K562 (cell line): ENCODE data around the gene FGF22. TPM values are rescaled to one million over a fixed set of nuclear protein-coding genes. Genes with fewer than 3 reads are reported as not detected.
A peak's percentile ranks its signal among the peaks of the same experiment; 100 is the strongest.

Experiments
- ARNT ChIP-seq, 2 experiments: fragments of 450-650 bp; IDR thresholded peaks; 2 replicates each; pipeline ENCODE4 v1.6.1; 2016; ENCODE audit warnings: mild to moderate bottlenecking in 1 of 2
- CBX1 ChIP-seq: sonication (generic); IDR thresholded peaks from 2 replicates; pipeline ENCODE4 v1.6.1; 2016; ENCODE audit warnings: antibody characterized with exemption, low read depth, mild to moderate bottlenecking
- CXXC5 ChIP-seq: fragments of 250-450 bp; sonication (Bioruptor Pico); IDR thresholded peaks from 2 replicates; pipeline ENCODE4 v1.8.0; 2022; ENCODE audit warnings: inconsistent platforms, mild to moderate bottlenecking, moderate library complexity
- FOXJ3 ChIP-seq: sonication (generic); formaldehyde crosslinking; IDR thresholded peaks from 2 replicates; pipeline ENCODE4 v1.4.0; 2020; ENCODE audit warnings: mild to moderate bottlenecking, missing genetic modification reagents
- HLTF ChIP-seq: fragments of 450-650 bp; IDR thresholded peaks from 2 replicates; pipeline ENCODE4 v1.6.1; 2016
- KAT7 ChIP-seq: sonication (generic); formaldehyde crosslinking; IDR thresholded peaks from 2 replicates; pipeline ENCODE4 v1.8.0; 2022; ENCODE audit warnings: missing genetic modification reagents, mild to moderate bottlenecking, borderline replicate concordance
- KAT8 ChIP-seq: fragments of 450-650 bp; IDR thresholded peaks from 2 replicates; pipeline ENCODE4 v1.6.1; 2016; ENCODE audit warnings: low read depth, mild to moderate bottlenecking
- KDM2B ChIP-seq: fragments of 250-450 bp; sonication (Bioruptor Pico); IDR thresholded peaks from 2 replicates; pipeline ENCODE4 v1.8.0; 2021; ENCODE audit warnings: mild to moderate bottlenecking, moderate library complexity
- MBD2 ChIP-seq: sonication (generic); IDR thresholded peaks from 2 replicates; pipeline ENCODE4 v1.6.1; 2016; ENCODE audit warnings: low read depth, borderline replicate concordance
- POLR3A ChIP-seq: IDR thresholded peaks from 2 replicates; pipeline ENCODE4 v1.6.1; 2011; ENCODE audit warnings: borderline replicate concordance, mild to moderate bottlenecking, moderate library complexity; ENCODE audit not compliant: insufficient read length, insufficient read depth; ENCODE audit errors: extremely low read depth
- PTBP1 ChIP-seq: fragments of 200-400 bp; formaldehyde crosslinking; IDR thresholded peaks from 2 replicates; pipeline ENCODE4 v1.6.1; 2017; ENCODE audit warnings: low read depth, low read length
- PURB ChIP-seq: sonication (generic); formaldehyde crosslinking; IDR thresholded peaks from 2 replicates; pipeline ENCODE4 v1.9.0; 2021; ENCODE audit warnings: low read depth, mild to moderate bottlenecking, missing genetic modification reagents
- RBFOX2 ChIP-seq: fragments of 200-400 bp; formaldehyde crosslinking; IDR thresholded peaks from 2 replicates; pipeline ENCODE4 v1.6.1; 2017; ENCODE audit warnings: low read depth, mild to moderate bottlenecking, low read length, moderate library complexity
- RFX5 ChIP-seq: IDR thresholded peaks from 2 replicates; pipeline ENCODE4 v1.6.1; 2011; ENCODE audit warnings: low read depth, mild to moderate bottlenecking, improper control_type of control experiment, low read length
- RUNX1 ChIP-seq: sonication (generic); IDR thresholded peaks from 2 replicates; pipeline ENCODE4 v1.6.1; 2016; ENCODE audit warnings: antibody characterized with exemption, low read depth
- SMAD4 ChIP-seq: fragments of 250-450 bp; sonication (Bioruptor Pico); conservative IDR thresholded peaks from 2 replicates; pipeline ENCODE4 v1.8.0; 2021; ENCODE audit warnings: inconsistent platforms, mild to moderate bottlenecking, moderate library complexity
- SMARCB1 ChIP-seq: IDR thresholded peaks from 2 replicates; pipeline ENCODE4 v1.6.1; 2011; ENCODE audit warnings: improper control_type of control experiment, low read depth; ENCODE audit not compliant: insufficient read length
- SNRNP70 ChIP-seq: fragments of 200-400 bp; formaldehyde crosslinking; optimal IDR thresholded peaks from 2 replicates; pipeline ENCODE3; 2017; ENCODE audit warnings: low read depth, low read length
- TFAP4 ChIP-seq: sonication (generic); formaldehyde crosslinking; IDR thresholded peaks from 2 replicates; pipeline ENCODE4 v1.8.0; 2022; ENCODE audit warnings: missing genetic modification reagents, mild to moderate bottlenecking, moderate library complexity, borderline replicate concordance
- YBX1 ChIP-seq: fragments of 450-650 bp; IDR thresholded peaks from 2 replicates; pipeline ENCODE4 v1.7.1; 2016; ENCODE audit warnings: mild to moderate bottlenecking
- ZBTB17 ChIP-seq: fragments of 450-650 bp; formaldehyde crosslinking; IDR thresholded peaks from 2 replicates; pipeline ENCODE4 v1.4.0; 2020; ENCODE audit warnings: mild to moderate bottlenecking
- ZBTB49 ChIP-seq: sonication (generic); formaldehyde crosslinking; IDR thresholded peaks from 2 replicates; pipeline ENCODE4 v1.8.0; 2022; ENCODE audit warnings: missing genetic modification reagents, mild to moderate bottlenecking, borderline replicate concordance
- ZKSCAN1 ChIP-seq: fragments of 150-350 bp; IDR thresholded peaks from 2 replicates; pipeline ENCODE4 v1.6.1; 2016; ENCODE audit warnings: low read depth, low read length
- ZNF12 ChIP-seq: sonication (generic); formaldehyde crosslinking; IDR thresholded peaks from 2 replicates; pipeline ENCODE4 v1.4.0; 2020; ENCODE audit warnings: mild to moderate bottlenecking, missing genetic modification reagents
- ZNF511 ChIP-seq: sonication (generic); formaldehyde crosslinking; IDR thresholded peaks from 2 replicates; pipeline ENCODE4 v1.8.0; 2022; ENCODE audit warnings: mild to moderate bottlenecking, missing genetic modification reagents
- ZNF551 ChIP-seq: fragments of 250-450 bp; sonication (Bioruptor Pico); IDR thresholded peaks from 2 replicates; pipeline ENCODE4 v1.5.0; 2021; ENCODE audit warnings: mild to moderate bottlenecking, moderate library complexity
- ZNF717 ChIP-seq: fragments of 250-450 bp; sonication (Bioruptor Pico); IDR thresholded peaks from 2 replicates; pipeline ENCODE4 v1.5.0; 2021
- polyA plus RNA-seq, 8 experiments: library from polyadenylated mRNA; depleted of rRNA in 4 of 8; stranded (reverse) in 5 of 8; unstranded in 3 of 8; fragments of >200 nt; fragmentation: Nextera tagmentation in 2 of 8; fragmentation: Illumina TruSeq in 1 of 8; extraction: Ambion mirVana in 2 of 8; extraction: Trizol in 1 of 8; gene quantifications; 2 replicates each; pipeline versions ENCODE4 v1.2.1 to v1.2.3, GENCODE V29; 2011 to 2014; ENCODE audit warnings: inconsistent platforms in 1 of 8, missing spikeins in 1 of 8
- total RNA-seq, 7 experiments: library from RNA; depleted of rRNA in 6 of 7; stranded (reverse); fragments of >200 nt in 6 of 7; fragmentation: Illumina TruSeq in 2 of 7; extraction: Trizol in 2 of 7; gene quantifications; 2 replicates each; pipeline versions ENCODE4 v1.2.1 to v1.2.3, GENCODE V29; 2011 to 2021; ENCODE audit warnings: low replicate concordance in 1 of 7

FGF22 gene
- total and polyA plus RNA-seq, 9 of the 15 experiments (the other 6 are each of a cell fraction or from before 2014, with no cell fraction given): 0.14 to 2.2 (median 0.86) TPM; not detected in 4

GRCh38 chr19:597406-598315, 42.0 kb upstream of the FGF22 start (continued):
- TF ChIP-seq SMARCB1 (no peak), TFAP4 (CRISPR knock-in tag) (0 out of 2 replicates have a peak, but pooled peaks have one; percentile 17), RBFOX2 (no peak), ZBTB49 (no peak), ZNF12 (CRISPR knock-in tag) (no peak), ZNF551 (CRISPR knock-in tag) (no peak), SNRNP70 (no peak), PURB (no peak), CBX1 (peak; percentile 60; the same call in 1 of the 2 replicates), FOXJ3 (no peak), HLTF (no peak), ARNT (IDR thresholded peaks at IDR 0.05) (peak; percentile 37 to 84; a peak in 2 of 4 replicates), RUNX1 (no peak), CXXC5 (CRISPR knock-in tag) (peak; percentile 55), RFX5 (no peak), ZNF511 (CRISPR knock-in tag) (peak; percentile 64; the same call in 1 of the 2 replicates), ZNF717 (CRISPR knock-in tag) (no peak), PTBP1 (peak; percentile 100), KAT8 (no peak), ZBTB17 (CRISPR knock-in tag) (no peak), ZKSCAN1 (0 out of 2 replicates have a peak, but pooled peaks have one; percentile 35), POLR3A (no peak), KAT7 (CRISPR knock-in tag) (peak; percentile 68; the same call in 1 of the 2 replicates), MBD2 (peak; percentile 21; the same call in 1 of the 2 replicates), KDM2B (CRISPR knock-in tag) (no peak), YBX1 (no peak), SMAD4 (CRISPR knock-in tag) (0 out of 2 replicates have a peak, but pooled peaks have one; percentile 47)
